T follicular helper cell (primary cell): ENCODE measurements around the gene DRD2.

Experiments used
- DNase-seq: peaks from one replicate; pipeline ENCODE4 v3.0.0-alpha.2; 2020; ENCODE audit warnings: low read depth

DRD2 gene

GRCh38 chr11:113444502-113445123, 30.6 kb downstream of the DRD2 start:
- no peak for DNase-seq

DNA sequence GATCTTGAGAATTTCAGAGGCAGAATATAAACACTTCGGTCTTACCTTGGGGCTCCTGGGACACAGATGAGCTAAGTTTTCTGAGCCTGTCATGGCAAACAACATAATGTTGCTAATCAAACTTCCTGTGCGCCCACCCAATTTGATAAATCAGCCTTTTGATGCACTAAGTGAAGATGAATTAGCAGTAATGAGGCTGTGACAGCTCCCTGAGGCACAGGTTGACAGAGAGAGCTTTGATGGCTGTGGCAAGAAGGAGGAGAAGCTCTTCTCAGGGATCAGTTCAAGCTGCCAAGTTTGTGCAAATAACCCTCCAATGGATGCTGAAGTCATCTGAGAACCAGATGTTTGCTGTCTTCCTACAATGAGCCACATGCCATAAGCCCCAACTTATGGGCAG, 34.4 kb downstream of the DRD2 start:
- DNase-seq = no peak

GRCh38 chr11:113436672-113437252, 38.4 kb downstream of the DRD2 start:
- DNase-seq = no peak

DNA sequence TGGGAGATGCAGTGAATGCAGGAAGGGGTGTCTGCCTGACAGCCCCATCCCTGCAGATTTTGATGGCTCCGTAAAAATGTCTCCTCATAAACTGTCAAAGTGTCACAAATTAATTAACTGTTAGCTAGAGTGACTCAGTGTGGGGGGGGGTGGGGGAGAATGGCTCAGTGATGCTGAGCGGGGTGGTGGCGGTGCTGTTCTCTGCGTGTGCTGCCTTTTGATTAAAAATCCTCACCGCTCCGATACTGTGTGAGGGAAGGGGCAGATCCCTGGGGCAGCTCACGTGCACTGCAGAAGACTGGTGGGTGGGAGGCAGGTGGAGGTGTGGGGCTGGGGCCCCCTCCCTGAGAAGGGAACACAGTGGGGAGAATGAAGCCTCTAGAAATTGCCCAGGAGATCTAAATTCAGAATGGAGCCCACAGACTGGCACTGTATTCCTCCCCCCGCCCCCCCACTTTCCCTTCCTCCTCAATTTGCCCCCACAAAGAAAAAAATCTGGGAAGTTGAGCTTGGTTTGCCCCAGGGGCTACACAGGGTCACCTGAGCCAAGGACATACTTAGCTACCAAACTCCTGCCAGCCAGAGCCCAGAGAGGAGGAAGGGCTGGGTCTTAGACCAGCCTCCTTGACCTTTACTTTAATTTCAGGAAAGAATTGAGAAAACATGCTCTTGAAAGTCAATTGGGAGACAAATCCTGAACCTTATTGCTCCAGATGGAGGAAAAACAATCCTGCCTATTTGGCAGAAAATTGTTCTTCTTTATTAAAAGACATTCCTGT, 39.8 kb downstream of the DRD2 start:
- no peak for DNase-seq

DNA sequence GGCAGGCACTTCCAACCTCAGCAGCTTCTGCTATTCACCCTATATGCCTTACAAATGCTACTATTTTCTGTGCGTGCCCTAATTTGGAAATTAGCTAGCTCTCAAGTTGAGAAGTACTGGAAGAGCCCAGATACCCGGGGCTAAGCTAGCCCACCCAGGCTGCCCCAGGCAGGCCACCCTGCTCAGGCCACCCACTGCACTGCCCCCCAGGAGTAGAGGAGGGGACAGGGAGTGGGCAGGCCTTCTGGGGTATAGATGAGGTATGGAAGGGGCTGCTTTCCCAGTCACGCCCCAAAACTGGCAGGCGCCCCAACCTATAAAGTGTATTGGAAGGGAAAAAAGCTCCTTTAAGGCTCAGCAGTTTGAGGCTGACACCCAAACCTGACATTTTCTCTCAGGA, 43.5 kb downstream of the DRD2 start:
- DNase-seq = no peak

GRCh38 chr11:113426686-113427085, 48.5 kb downstream of the DRD2 start:
- no peak for DNase-seq

- DNase-seq = no peak
Observed at GRCh38 chr11:113420808-113421207, 54.4 kb downstream of the DRD2 start.

GRCh38 chr11:113419454-113420003, 55.7 kb downstream of the DRD2 start:
- DNase-seq = no peak

DNA sequence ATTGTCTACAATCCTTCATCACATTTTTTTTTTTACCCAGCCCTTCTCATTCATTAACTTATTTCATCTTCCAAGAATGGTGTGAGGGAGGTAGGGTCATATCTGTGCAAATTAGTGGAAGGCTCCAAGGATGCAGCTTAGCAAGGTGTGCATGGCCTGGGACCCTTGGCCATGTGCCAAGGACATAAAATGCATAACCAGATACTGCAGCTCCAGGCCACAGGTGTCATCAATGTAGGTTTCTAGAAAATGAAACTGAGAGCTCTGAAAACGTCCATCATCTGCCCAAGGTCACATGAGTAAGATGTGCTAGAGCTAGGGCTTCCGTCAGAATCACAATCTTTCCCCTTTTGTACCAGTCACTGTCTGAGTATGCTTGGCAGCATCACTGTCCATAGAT, 57.8 kb downstream of the DRD2 start:
- no peak for DNase-seq

GRCh38 chr11:113415343-113415742, 59.9 kb downstream of the DRD2 start:
- no peak for DNase-seq

DNA sequence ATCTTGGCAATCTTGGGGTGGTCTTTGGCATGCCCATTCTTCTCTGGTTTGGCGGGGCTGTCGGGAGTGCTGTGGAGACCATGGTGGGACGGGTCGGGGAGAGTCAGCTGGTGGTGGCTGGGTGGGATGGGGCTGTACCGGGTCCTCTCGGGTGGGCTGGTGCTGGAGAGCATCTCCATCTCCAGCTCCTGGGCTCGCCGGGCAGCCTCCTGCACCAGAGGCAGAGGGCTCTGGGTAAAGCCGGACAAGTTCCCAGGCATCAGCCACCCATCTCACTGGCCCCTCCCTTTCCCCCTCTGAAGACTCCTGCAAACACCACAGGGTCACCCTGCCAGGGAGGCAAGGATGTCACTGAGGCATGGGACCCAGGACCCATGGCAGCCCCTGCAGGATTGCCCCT, 62.5 kb downstream of the DRD2 start:
- DNase-seq = no peak

DNA sequence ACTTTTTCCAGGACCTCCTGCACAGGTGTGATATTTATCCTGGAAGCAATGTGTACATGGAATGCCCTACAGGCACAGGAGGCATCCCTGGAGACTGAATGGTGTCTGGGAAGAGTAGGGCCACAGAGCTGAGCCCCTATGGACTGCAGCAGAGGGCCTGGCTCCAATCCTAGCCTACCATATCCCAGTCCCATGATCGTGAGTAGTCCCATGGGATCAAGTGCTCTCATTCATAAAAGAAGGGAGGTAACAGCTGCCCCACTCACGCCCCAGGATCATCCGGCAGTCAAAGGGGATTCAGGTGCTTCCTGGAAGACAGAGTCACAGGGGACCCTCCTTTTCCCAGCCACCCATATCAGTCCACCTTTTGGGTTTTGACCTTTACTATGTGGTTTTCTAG, 63.7 kb downstream of the DRD2 start:
- DNase-seq = no peak

DNA sequence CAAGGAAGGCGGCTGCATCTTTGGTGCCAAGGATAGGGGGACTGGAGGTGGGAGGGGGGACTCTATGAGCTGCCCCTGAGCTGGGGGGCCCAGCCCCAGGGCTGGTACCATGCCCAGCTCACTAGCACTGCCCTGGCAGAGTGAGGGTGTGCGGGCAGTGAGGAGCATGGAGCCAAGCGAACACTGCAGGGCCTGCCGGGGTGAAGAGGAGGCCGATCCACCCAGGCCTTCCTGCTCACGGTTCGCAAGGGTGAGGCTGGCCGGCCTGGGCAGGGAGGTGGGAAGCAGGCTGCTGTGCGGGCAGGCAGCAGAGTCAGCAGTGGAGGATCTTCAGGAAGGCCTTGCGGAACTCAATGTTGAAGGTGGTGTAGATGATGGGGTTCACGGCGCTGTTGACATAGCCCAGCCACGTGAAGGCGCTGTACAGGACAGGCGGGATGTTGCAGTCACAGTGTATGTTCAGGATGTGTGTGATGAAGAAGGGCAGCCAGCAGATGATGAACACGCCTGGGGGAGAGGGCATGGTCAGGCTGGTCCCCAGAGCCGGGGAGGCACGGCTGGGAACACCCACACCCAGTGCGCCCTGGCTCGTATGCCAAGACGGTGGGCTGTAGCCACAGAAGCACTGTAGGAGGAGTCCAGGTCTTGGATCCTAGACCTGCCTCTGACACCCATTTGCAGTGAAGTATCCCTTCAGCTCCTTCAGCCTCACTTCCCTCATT, 64.6 kb downstream of the DRD2 start:
- no peak for DNase-seq

DNA sequence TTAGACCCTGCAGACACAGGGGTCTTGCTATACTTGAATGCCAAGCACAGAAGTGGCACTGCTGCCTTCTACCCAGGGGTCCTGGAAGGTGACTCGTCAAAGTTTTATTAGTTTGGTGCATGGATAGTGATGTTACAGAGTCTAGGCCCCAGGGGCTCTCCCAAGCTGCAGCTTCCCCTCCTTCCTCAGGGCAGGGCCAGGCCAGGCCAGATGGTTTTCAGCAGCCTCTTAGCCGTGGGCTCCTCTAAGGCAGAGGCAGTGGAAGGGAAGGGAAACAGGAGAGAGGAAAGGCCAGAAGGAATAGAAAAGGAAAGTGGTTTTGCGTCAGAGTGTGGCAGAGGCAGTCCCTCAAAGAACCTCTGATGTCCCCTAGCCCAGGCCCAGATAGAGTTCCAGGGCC, 65.7 kb downstream of the DRD2 start:
- no peak for DNase-seq

- no peak for DNase-seq
Observed at GRCh38 chr11:113408887-113409286, 66.3 kb downstream of the DRD2 start.

DNA sequence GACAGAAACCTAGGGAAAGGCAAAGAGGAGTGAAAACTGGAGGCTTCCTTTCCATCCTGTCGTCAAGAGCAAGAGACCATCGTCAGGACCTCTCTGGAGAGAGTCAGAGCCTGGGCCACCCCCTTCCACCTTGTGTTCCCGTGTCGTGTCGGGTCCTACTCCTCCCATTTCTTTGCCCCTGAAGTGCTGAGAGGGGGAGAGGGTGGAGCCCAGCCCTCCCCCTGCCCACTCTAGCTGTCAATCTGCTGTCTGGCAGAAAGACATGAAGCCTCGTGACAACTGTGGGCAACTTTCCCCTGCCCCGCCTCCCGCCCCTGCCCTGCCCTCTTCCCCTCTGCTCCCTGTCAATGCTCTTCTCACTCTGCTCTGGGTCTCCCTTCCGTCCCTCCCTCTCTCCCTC, 67.0 kb downstream of the DRD2 start:
- no peak for DNase-seq

- DNase-seq = no peak
Observed at GRCh38 chr11:113407163-113407562, 68.0 kb downstream of the DRD2 start.

DNA sequence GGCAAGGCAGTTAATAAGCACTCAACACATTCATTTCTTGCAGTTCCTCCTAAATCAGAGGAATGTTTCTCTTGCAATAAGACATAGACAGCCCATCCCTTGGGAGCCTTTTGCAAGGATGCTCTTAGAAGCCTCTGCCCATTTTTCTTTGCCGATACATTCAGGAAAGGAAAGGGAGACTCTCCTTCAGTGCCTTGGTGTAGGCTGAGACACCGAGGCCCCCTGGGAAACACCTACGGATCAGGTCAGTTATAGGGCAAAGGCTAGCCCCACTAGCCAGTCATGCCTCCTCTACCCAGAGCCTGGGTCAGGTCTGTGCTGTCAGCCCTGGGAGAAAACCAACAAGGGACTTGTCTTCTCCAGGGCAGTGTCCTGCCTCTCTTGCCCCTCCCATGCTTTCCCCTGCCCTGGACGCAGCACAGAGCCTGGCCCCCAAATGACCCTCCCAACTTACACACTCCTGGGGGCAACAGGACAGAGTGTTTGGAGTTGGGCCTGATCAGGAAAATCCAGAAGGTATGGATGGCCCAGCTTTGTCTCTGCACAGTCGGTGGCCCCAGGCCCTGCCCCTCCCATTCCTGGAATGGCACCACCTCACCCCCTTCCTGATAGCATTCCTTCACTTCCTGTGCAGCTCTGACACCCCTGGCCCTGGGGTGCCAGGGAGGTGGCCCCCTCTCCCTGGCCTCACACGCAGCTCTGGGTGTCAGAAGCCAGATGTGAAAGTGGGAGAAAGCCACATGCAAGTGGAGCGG, 69.3 kb downstream of the DRD2 start:
- DNase-seq = no peak

GRCh38 chr11:113404859-113405430, 70.3 kb downstream of the DRD2 start:
- DNase-seq = no peak

DNA sequence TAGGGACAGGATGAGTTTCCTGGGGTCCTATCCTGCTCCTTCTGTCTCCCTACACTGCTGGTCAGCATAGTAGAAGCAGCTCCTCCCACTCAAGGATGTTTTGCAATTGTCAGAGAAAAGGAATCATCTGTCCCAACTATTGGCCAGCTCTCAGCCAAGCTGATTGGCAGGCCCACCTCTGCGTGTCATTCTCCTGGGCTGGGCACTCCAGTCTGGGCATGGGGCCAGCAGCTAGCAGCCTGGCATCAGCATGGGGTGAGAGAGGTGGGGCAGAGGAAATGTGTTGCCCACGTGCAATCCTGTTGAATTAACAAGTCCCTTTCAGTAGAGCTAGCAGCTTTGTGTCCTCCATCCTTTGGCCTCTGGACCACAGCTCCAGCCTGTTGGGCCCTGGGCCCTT, 73.5 kb downstream of the DRD2 start:
- no peak for DNase-seq

GRCh38 chr11:113400631-113401230, 74.5 kb downstream of the DRD2 start:
- DNase-seq = no peak
